WTC11 (cell line): ENCODE results near the gene TSEN15. TPM values are rescaled to one million over a fixed set of nuclear protein-coding genes. Genes with fewer than 3 reads are reported as not detected.

ENCODE experiments used
- ATAC-seq: fragments of 200-7000 bp; cut with Tn5 transposase; 2 replicates; pipeline ENCODE4 v1.10.0; 2021; ENCODE audit warnings: mild to moderate bottlenecking, moderate library complexity
- CTCF ChIA-PET: fragments of 300-600 bp; sonication (Branson Sonifier 250); formaldehyde crosslinking; loops from one replicate; lab custom pipeline; 2021; ENCODE audit warnings: antibody characterized with exemption; lab: Charles Lee
- POLR2A ChIA-PET: fragments of 350-600 bp; sonication (Branson Sonifier 250); formaldehyde crosslinking; loops from one replicate; lab custom pipeline; 2021; ENCODE audit warnings: antibody characterized with exemption; lab: Charles Lee
- DNase-seq: peaks from one replicate; pipeline ENCODE4 v3.0.0; 2021; ENCODE audit warnings: low spot score
- H3K27ac Mint-ChIP-seq: 2 replicates; pipeline ENCODE4 v1.8.0; 2021; ENCODE audit warnings: mixed read lengths
- H3K27me3 Mint-ChIP-seq: 2 replicates; pipeline ENCODE4 v1.8.0; 2021; ENCODE audit warnings: low read depth, mild to moderate bottlenecking, moderate library complexity, mixed read lengths
- H3K36me3 Mint-ChIP-seq: 2 replicates; pipeline ENCODE4 v1.8.0; 2021; ENCODE audit warnings: mixed read lengths
- H3K4me1 Mint-ChIP-seq: 2 replicates; pipeline ENCODE4 v1.8.0; 2022; ENCODE audit warnings: mixed read lengths
- H3K4me3 Mint-ChIP-seq: 2 replicates; pipeline ENCODE4 v1.8.0; 2021; ENCODE audit warnings: mild to moderate bottlenecking, moderate library complexity, mixed read lengths
- H3K9me3 Mint-ChIP-seq: 2 replicates; pipeline ENCODE4 v1.8.0; 2021; ENCODE audit warnings: mixed read lengths
- CREB1 ChIP-seq: sonication (generic); formaldehyde crosslinking; IDR thresholded peaks from 2 replicates; pipeline ENCODE4 v1.8.0; 2023; ENCODE audit warnings: mild to moderate bottlenecking, missing genetic modification reagents
- EMX1 ChIP-seq: fragments of 250-450 bp; sonication (Bioruptor Pico); IDR thresholded peaks from 2 replicates; pipeline ENCODE4 v1.8.0; 2021; ENCODE audit warnings: mild to moderate bottlenecking
- FOXP1 ChIP-seq: sonication (generic); formaldehyde crosslinking; IDR thresholded peaks from 2 replicates; pipeline ENCODE4 v1.8.0; 2022; ENCODE audit warnings: missing genetic modification reagents, mild to moderate bottlenecking, moderate library complexity, borderline replicate concordance
- NFATC4 ChIP-seq: fragments of 250-450 bp; sonication (Bioruptor Pico); IDR thresholded peaks from 2 replicates; pipeline ENCODE4 v1.9.0; 2021; ENCODE audit warnings: mild to moderate bottlenecking
- NFYB ChIP-seq: sonication (generic); formaldehyde crosslinking; conservative IDR thresholded peaks from 2 replicates; pipeline ENCODE4 v1.8.0; 2022; ENCODE audit warnings: low read depth, missing genetic modification reagents
- OVOL2 ChIP-seq: fragments of 250-450 bp; sonication (Bioruptor Pico); IDR thresholded peaks from 2 replicates; pipeline ENCODE4 v1.9.0; 2021; ENCODE audit warnings: mild to moderate bottlenecking, borderline replicate concordance
- SP1 ChIP-seq: sonication (generic); formaldehyde crosslinking; conservative IDR thresholded peaks from 2 replicates; pipeline ENCODE4 v1.8.1; 2022; ENCODE audit warnings: missing genetic modification reagents
- TCF7 ChIP-seq: sonication (generic); formaldehyde crosslinking; IDR thresholded peaks from 2 replicates; pipeline ENCODE4 v1.8.0; 2022; ENCODE audit warnings: mild to moderate bottlenecking, low read depth, missing genetic modification reagents, moderate library complexity
- TEAD1 ChIP-seq: sonication (generic); formaldehyde crosslinking; IDR thresholded peaks from 2 replicates; pipeline ENCODE4 v1.8.0; 2022; ENCODE audit warnings: mild to moderate bottlenecking, missing genetic modification reagents
- ZNF232 ChIP-seq: sonication (generic); formaldehyde crosslinking; IDR thresholded peaks from 2 replicates; pipeline ENCODE4 v1.8.0; 2022; ENCODE audit warnings: mild to moderate bottlenecking, missing genetic modification reagents
- ZNF263 ChIP-seq: sonication (generic); formaldehyde crosslinking; IDR thresholded peaks from 2 replicates; pipeline ENCODE4 v1.8.1; 2022; ENCODE audit warnings: low read depth, mild to moderate bottlenecking, moderate library complexity, missing genetic modification reagents
- ZNF396 ChIP-seq: fragments of 250-450 bp; sonication (Bioruptor Pico); IDR thresholded peaks from 2 replicates; pipeline ENCODE4 v1.8.0; 2021; ENCODE audit warnings: mild to moderate bottlenecking, moderate library complexity, borderline replicate concordance
- ZNF423 ChIP-seq: fragments of 250-450 bp; sonication (Bioruptor Pico); IDR thresholded peaks from 2 replicates; pipeline ENCODE4 v2.1.2; 2022; ENCODE audit warnings: mild to moderate bottlenecking, moderate library complexity
- total RNA-seq: library from RNA; stranded (reverse); gene quantifications from 3 replicates; pipeline ENCODE4 v1.2.3, GENCODE V29; 2021
- TF ChIP-seq, protein P1 (sequence below): sonication (generic); formaldehyde crosslinking; IDR thresholded peaks from 2 replicates; pipeline ENCODE4 v1.8.0; 2022; ENCODE audit warnings: missing genetic modification reagents
- TF ChIP-seq, protein P2 (sequence below): sonication (generic); formaldehyde crosslinking; IDR thresholded peaks from 2 replicates; pipeline ENCODE4 v1.8.1; 2023; ENCODE audit warnings: mild to moderate bottlenecking, missing genetic modification reagents, moderate library complexity
- TF ChIP-seq, protein P3 (sequence below): fragments of 200-600 bp; IDR thresholded peaks from 2 replicates; pipeline ENCODE4 v1.8.0; 2022; ENCODE audit warnings: antibody characterized with exemption
- TF ChIP-seq, protein P4 (sequence below): sonication (generic); formaldehyde crosslinking; IDR thresholded peaks from 2 replicates; pipeline ENCODE4 v1.8.0; 2023; ENCODE audit warnings: missing genetic modification reagents
- TF ChIP-seq, protein P5 (sequence below): sonication (generic); formaldehyde crosslinking; IDR thresholded peaks from 2 replicates; pipeline ENCODE4 v1.8.1; 2022; ENCODE audit warnings: missing genetic modification reagents, borderline replicate concordance
- TF ChIP-seq, protein P6 (sequence below): fragments of 250-450 bp; sonication (Bioruptor Pico); conservative IDR thresholded peaks from 2 replicates; pipeline ENCODE4 v1.9.0; 2021; ENCODE audit warnings: mild to moderate bottlenecking
- TF ChIP-seq, protein P7 (sequence below): sonication (generic); formaldehyde crosslinking; conservative IDR thresholded peaks from 2 replicates; pipeline ENCODE4 v1.8.1; 2023; ENCODE audit warnings: mild to moderate bottlenecking, low read depth, missing genetic modification reagents, moderate library complexity

TSEN15 gene
- total RNA-seq, 1 experiment from 2014 or later, result 23.8 TPM

DNA sequence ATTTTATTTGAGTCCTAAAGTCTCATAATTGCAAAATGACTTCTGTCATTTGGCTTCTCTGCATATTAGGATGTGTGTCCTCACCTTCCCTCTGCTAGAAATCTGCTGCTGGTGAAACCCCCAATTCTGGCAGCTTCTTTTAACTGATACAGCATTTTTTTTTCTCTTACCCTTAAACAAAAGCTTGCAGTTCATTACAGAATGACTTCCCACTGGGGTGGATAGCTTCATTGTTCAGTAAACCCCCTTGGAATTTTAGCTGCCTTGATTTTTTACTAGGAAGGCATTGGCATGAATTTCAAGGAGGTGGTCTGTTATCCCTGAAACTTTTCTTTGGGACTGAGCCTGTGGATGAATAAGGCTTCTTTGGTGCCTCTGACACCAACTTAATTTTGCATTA lies 16.8 kb downstream of the TSEN15 start:
- TF ChIP-seq ZNF396 (no peak), TCF7 (CRISPR knock-in tag) (no peak), TEAD1 (CRISPR knock-in tag) (no peak), NFATC4 (CRISPR knock-in tag) (no peak), CREB1 (CRISPR knock-in tag) (no peak), ZNF423 (no peak), ZNF232 (no peak), OVOL2 (no peak), NFYB (CRISPR knock-in tag) (no peak), FOXP1 (CRISPR knock-in tag) (no peak), EMX1 (CRISPR knock-in tag) (no peak), ZNF263 (CRISPR knock-in tag) (no peak), SP1 (CRISPR knock-in tag) (no peak)
- TF ChIP-seq, protein P1, sequence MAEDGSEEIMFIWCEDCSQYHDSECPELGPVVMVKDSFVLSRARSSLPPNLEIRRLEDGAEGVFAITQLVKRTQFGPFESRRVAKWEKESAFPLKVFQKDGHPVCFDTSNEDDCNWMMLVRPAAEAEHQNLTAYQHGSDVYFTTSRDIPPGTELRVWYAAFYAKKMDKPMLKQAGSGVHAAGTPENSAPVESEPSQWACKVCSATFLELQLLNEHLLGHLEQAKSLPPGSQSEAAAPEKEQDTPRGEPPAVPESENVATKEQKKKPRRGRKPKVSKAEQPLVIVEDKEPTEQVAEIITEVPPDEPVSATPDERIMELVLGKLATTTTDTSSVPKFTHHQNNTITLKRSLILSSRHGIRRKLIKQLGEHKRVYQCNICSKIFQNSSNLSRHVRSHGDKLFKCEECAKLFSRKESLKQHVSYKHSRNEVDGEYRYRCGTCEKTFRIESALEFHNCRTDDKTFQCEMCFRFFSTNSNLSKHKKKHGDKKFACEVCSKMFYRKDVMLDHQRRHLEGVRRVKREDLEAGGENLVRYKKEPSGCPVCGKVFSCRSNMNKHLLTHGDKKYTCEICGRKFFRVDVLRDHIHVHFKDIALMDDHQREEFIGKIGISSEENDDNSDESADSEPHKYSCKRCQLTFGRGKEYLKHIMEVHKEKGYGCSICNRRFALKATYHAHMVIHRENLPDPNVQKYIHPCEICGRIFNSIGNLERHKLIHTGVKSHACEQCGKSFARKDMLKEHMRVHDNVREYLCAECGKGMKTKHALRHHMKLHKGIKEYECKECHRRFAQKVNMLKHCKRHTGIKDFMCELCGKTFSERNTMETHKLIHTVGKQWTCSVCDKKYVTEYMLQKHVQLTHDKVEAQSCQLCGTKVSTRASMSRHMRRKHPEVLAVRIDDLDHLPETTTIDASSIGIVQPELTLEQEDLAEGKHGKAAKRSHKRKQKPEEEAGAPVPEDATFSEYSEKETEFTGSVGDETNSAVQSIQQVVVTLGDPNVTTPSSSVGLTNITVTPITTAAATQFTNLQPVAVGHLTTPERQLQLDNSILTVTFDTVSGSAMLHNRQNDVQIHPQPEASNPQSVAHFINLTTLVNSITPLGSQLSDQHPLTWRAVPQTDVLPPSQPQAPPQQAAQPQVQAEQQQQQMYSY (CRISPR knock-in tag), result no peak
- TF ChIP-seq, protein P2, sequence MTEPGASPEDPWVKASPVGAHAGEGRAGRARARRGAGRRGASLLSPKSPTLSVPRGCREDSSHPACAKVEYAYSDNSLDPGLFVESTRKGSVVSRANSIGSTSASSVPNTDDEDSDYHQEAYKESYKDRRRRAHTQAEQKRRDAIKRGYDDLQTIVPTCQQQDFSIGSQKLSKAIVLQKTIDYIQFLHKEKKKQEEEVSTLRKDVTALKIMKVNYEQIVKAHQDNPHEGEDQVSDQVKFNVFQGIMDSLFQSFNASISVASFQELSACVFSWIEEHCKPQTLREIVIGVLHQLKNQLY (CRISPR knock-in tag), result no peak
- TF ChIP-seq, protein P3, sequence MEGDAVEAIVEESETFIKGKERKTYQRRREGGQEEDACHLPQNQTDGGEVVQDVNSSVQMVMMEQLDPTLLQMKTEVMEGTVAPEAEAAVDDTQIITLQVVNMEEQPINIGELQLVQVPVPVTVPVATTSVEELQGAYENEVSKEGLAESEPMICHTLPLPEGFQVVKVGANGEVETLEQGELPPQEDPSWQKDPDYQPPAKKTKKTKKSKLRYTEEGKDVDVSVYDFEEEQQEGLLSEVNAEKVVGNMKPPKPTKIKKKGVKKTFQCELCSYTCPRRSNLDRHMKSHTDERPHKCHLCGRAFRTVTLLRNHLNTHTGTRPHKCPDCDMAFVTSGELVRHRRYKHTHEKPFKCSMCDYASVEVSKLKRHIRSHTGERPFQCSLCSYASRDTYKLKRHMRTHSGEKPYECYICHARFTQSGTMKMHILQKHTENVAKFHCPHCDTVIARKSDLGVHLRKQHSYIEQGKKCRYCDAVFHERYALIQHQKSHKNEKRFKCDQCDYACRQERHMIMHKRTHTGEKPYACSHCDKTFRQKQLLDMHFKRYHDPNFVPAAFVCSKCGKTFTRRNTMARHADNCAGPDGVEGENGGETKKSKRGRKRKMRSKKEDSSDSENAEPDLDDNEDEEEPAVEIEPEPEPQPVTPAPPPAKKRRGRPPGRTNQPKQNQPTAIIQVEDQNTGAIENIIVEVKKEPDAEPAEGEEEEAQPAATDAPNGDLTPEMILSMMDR, result no peak
- TF ChIP-seq, protein P4, sequence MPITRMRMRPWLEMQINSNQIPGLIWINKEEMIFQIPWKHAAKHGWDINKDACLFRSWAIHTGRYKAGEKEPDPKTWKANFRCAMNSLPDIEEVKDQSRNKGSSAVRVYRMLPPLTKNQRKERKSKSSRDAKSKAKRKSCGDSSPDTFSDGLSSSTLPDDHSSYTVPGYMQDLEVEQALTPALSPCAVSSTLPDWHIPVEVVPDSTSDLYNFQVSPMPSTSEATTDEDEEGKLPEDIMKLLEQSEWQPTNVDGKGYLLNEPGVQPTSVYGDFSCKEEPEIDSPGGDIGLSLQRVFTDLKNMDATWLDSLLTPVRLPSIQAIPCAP (CRISPR knock-in tag), result no peak
- TF ChIP-seq, protein P5, sequence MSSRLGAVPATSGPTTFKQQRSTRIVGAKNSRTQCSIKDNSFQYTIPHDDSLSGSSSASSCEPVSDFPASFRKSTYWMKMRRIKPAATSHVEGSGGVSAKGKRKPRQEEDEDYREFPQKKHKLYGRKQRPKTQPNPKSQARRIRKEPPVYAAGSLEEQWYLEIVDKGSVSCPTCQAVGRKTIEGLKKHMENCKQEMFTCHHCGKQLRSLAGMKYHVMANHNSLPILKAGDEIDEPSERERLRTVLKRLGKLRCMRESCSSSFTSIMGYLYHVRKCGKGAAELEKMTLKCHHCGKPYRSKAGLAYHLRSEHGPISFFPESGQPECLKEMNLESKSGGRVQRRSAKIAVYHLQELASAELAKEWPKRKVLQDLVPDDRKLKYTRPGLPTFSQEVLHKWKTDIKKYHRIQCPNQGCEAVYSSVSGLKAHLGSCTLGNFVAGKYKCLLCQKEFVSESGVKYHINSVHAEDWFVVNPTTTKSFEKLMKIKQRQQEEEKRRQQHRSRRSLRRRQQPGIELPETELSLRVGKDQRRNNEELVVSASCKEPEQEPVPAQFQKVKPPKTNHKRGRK (CRISPR knock-in tag), result no peak
- TF ChIP-seq, protein P6, sequence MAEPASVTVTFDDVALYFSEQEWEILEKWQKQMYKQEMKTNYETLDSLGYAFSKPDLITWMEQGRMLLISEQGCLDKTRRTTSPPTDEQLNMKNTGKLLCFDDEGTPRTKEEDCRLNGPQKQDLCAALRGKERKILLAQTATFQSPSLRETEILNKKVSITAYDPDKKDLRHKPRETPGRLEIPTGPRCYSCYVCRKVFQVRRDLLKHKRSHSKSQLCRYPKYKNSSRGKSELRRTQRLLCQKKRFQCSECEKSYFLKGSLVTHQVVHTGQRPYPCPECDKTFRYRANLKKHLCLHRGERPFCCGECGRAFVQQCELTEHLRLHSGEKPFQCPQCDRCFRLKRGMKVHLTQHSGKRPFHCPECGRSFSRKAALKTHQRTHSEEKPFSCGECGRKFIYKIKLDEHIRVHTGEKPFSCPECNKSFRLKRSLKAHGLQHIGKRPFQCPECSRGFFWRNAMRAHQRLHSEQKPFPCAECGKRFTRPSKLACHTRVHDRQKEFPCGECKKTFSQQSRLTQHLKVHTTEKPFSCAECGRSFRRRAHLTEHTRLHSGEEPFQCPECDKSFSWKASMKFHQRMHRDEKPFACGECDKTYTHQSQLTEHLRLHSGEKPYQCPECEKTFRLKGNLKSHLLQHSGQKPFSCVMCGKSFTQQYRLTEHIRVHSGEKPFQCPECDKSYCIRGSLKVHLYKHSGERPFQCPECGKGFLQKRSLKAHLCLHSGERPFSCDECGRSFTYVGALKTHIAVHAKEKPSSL, result no peak
- TF ChIP-seq, protein P7, sequence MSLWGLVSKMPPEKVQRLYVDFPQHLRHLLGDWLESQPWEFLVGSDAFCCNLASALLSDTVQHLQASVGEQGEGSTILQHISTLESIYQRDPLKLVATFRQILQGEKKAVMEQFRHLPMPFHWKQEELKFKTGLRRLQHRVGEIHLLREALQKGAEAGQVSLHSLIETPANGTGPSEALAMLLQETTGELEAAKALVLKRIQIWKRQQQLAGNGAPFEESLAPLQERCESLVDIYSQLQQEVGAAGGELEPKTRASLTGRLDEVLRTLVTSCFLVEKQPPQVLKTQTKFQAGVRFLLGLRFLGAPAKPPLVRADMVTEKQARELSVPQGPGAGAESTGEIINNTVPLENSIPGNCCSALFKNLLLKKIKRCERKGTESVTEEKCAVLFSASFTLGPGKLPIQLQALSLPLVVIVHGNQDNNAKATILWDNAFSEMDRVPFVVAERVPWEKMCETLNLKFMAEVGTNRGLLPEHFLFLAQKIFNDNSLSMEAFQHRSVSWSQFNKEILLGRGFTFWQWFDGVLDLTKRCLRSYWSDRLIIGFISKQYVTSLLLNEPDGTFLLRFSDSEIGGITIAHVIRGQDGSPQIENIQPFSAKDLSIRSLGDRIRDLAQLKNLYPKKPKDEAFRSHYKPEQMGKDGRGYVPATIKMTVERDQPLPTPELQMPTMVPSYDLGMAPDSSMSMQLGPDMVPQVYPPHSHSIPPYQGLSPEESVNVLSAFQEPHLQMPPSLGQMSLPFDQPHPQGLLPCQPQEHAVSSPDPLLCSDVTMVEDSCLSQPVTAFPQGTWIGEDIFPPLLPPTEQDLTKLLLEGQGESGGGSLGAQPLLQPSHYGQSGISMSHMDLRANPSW (CRISPR knock-in tag), result no peak
- peaks cover 28% of the 10 kb centered on the region for H3K36me3 Mint-ChIP-seq
- H3K9me3 Mint-ChIP-seq, result peaks cover 11% of the 10 kb centered on the region
- H3K4me1 Mint-ChIP-seq, result peaks cover 37% of the 10 kb centered on the region
- H3K4me3 Mint-ChIP-seq, result peak overlapping the region; percentile 26; the same call in 1 of the 2 replicates
- peak overlapping the region; percentile 64 for H3K27ac Mint-ChIP-seq
- DNase-seq, result no peak
- peak; percentile 67 for ATAC-seq
- POLR2A ChIA-PET, result no interaction called here
- H3K27me3 Mint-ChIP-seq, result no peaks in the 10 kb centered on the region
- CTCF ChIA-PET, result interaction anchor here (1.6 kb wide), 1 partner anchor 596 kb away, joined by 5 read pairs; no protein-coding TSS in a partner anchor
